NB4 (cell line): ENCODE results near the gene CRIP3.

Experiments used
- CTCF ChIP-seq: IDR thresholded peaks from one replicate; pipeline ENCODE4 v1.5.1; 2012; ENCODE audit warnings: low read depth, low read length
- MAX ChIP-seq: IDR thresholded peaks from 2 replicates; pipeline ENCODE4 v1.6.1; 2011; ENCODE audit warnings: low read depth, low read length

GRCh38 chr6:43290339-43290904 is 18.2 kb downstream of the CRIP3 start:
- TF ChIP-seq CTCF (no peak), MAX (no peak)
